Measurements from ENCODE around the gene MBOAT1. TPM values are rescaled to one million over a fixed set of nuclear protein-coding genes. Genes with fewer than 3 reads are reported as not detected.

MBOAT1 gene
- total RNA-seq, 1 experiment from 2014 or later = 9.9 TPM

DNA sequence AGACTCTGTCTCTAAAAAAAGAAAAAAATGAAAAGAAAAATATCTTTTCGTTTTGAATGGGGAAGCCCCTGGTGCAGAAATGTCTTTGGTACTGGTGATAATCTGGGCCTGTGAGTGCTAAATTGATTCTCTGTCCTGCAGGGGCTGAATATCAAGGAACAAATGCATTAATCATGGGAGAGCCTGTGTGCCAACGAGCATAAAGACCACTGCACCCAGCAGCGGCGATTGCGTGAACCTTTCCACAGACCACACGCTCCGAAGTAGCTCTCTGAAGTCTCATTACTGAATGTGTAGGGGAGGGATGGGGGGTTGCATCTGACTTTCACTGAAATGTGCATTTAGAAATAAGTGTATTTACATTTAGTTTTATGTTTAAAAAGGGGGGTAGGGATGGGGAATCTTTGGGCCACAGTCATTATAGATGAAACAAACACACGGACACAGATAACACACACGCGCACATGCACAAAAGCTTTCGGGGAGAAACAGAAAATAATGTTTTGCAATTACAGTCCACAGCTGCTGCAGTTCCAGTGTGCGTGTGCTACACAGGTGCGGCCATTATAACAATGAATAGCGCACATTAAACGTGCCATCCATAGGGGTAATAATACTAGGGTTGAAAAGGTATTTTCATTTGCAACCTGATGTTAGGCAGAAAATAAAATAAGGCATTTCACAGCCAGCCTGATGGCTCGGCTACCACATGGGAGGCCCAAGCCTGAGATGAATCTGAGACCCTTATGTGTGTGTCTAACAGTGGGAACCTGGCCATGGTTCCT lies 154.0 kb downstream of the MBOAT1 start:
- no peak overlapping the region for H4K91ac ChIP-seq (ENCODE audit: insufficient read length, low read depth, low read length)
- no peaks in the 10 kb centered on the region for H3K79me2 ChIP-seq (ENCODE audit: insufficient read depth, low read length)
- no peaks in the 10 kb centered on the region for H3K4me1 ChIP-seq (ENCODE audit: insufficient read depth, low read length)
- H3K23ac ChIP-seq (ENCODE audit: insufficient read length, low read depth, low read length) = no peak overlapping the region
- no peak overlapping the region for H3K4me2 ChIP-seq (ENCODE audit: insufficient read depth, insufficient read length, low read length)
- H2BK15ac ChIP-seq (ENCODE audit: low read depth, low read length) = no peak overlapping the region
- TF ChIP-seq, protein P1, sequence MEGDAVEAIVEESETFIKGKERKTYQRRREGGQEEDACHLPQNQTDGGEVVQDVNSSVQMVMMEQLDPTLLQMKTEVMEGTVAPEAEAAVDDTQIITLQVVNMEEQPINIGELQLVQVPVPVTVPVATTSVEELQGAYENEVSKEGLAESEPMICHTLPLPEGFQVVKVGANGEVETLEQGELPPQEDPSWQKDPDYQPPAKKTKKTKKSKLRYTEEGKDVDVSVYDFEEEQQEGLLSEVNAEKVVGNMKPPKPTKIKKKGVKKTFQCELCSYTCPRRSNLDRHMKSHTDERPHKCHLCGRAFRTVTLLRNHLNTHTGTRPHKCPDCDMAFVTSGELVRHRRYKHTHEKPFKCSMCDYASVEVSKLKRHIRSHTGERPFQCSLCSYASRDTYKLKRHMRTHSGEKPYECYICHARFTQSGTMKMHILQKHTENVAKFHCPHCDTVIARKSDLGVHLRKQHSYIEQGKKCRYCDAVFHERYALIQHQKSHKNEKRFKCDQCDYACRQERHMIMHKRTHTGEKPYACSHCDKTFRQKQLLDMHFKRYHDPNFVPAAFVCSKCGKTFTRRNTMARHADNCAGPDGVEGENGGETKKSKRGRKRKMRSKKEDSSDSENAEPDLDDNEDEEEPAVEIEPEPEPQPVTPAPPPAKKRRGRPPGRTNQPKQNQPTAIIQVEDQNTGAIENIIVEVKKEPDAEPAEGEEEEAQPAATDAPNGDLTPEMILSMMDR (conservative IDR thresholded peaks at IDR 0.05) = no peak
- peaks cover 0 to 4% of the 10 kb centered on the region in 2 experiments; a peak in 1 of 4 replicates for H3K4me1 Mint-ChIP-seq
- H2AFZ ChIP-seq (ENCODE audit: low read length) = no peak overlapping the region
- H3K18ac ChIP-seq (ENCODE audit: insufficient read length, low read depth, low read length) = no peak overlapping the region
- no peaks in the 10 kb centered on the region for H3K23me2 ChIP-seq (ENCODE audit: insufficient read length, low read depth, low read length, poor library complexity, severe bottlenecking)
- no peak overlapping the region for H3K56ac ChIP-seq (ENCODE audit: insufficient read length, low read depth, low read length)
- H4K8ac ChIP-seq (replicated peaks; ENCODE audit: insufficient read length, low read depth, low read length) = no peak overlapping the region
- WGBS (ENCODE audit: extremely low coverage, insufficient read length, low lambda C conversion rate) = no CpG with 5 or more reads among the region's 16 CpGs
- no peak overlapping the region; a peak in 1 of 7 replicates for H3K27ac Mint-ChIP-seq
- H3K4me3 Mint-ChIP-seq = no peak overlapping the region
- no peaks in the 10 kb centered on the region; a peak in 1 of 5 replicates for H3K9me3 Mint-ChIP-seq
- no peak overlapping the region for H4K5ac ChIP-seq (ENCODE audit: insufficient read length, low read depth, low read length)
- H2BK5ac ChIP-seq (ENCODE audit: insufficient read length, low read length) = no peak overlapping the region
- H2BK120ac ChIP-seq (ENCODE audit: low read depth, low read length, poor library complexity, severe bottlenecking) = no peak overlapping the region
- no peak overlapping the region for H2BK12ac ChIP-seq (ENCODE audit: insufficient read length, low read depth, low read length)
- no peaks in the 10 kb centered on the region; the same call in 1 of the 2 replicates for H3K27me3 Mint-ChIP-seq (ENCODE audit: low read depth)
- no peak overlapping the region for H3K27ac ChIP-seq (ENCODE audit: insufficient read length, low read depth, low read length)
- no peak overlapping the region for H3T11ph ChIP-seq (ENCODE audit: low read length)
- H3K9me3 ChIP-seq (ENCODE audit: control insufficient read depth, low read depth, low read length) = no peaks in the 10 kb centered on the region
- H3K36me3 Mint-ChIP-seq (ENCODE audit: insufficient read depth in 1 of 3, low read depth in 3 of 3) = no peaks in the 10 kb centered on the region; a peak in 1 of 7 replicates
- no peak overlapping the region for H3K4ac ChIP-seq (ENCODE audit: low read depth, low read length)
- no peaks in the 10 kb centered on the region for H4K20me1 ChIP-seq (ENCODE audit: control insufficient read depth, insufficient read depth, insufficient read length)
- no peak for DNase-seq
- no peak overlapping the region for H2AK5ac ChIP-seq (ENCODE audit: insufficient read length, low read length)
- H2BK20ac ChIP-seq (ENCODE audit: low read depth, low read length, poor library complexity, severe bottlenecking) = no peak overlapping the region
- no peaks in the 10 kb centered on the region for H3K27me3 ChIP-seq (ENCODE audit: insufficient read depth, low read length)
- no peak overlapping the region for H3K9ac ChIP-seq (ENCODE audit: extremely low read depth, insufficient read length, low read length)
- no peaks in the 10 kb centered on the region for H3K79me1 ChIP-seq (ENCODE audit: insufficient read depth, low read depth, low read length, poor library complexity, severe bottlenecking)
- no peak overlapping the region for H3K14ac ChIP-seq (ENCODE audit: insufficient read depth, low read length)
